CD4-positive, alpha-beta T cell treated with Interleukin-2 at 100 ng/mL for 4 hours (primary cell): ENCODE results near the gene ZSWIM6.

Experiments used
- DNase-seq: peaks from one replicate; pipeline ENCODE4 v3.0.0-alpha.2; 2020; ENCODE audit warnings: low spot score

The ZSWIM6 gene

DNA sequence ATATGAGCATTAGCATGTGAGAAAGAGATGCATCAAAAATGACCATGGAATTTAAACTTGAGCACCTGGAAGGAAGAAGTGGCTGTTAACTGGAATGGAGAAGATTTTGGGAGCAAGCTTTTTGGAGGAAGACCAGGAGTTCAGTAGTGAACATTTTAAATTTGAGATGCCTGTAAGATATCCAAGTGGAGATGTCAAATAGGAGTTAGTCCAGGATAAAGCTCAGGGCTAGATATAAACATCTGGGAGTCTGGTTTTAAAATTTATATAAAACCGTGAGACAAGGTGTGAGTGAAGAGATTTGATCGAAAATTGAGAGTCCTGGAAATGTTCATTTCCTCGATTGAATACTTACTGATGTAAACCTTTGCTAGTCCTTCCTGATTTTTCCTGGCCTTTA, 217.5 kb downstream of the ZSWIM6 start:
- DNase-seq, result no peak

DNA sequence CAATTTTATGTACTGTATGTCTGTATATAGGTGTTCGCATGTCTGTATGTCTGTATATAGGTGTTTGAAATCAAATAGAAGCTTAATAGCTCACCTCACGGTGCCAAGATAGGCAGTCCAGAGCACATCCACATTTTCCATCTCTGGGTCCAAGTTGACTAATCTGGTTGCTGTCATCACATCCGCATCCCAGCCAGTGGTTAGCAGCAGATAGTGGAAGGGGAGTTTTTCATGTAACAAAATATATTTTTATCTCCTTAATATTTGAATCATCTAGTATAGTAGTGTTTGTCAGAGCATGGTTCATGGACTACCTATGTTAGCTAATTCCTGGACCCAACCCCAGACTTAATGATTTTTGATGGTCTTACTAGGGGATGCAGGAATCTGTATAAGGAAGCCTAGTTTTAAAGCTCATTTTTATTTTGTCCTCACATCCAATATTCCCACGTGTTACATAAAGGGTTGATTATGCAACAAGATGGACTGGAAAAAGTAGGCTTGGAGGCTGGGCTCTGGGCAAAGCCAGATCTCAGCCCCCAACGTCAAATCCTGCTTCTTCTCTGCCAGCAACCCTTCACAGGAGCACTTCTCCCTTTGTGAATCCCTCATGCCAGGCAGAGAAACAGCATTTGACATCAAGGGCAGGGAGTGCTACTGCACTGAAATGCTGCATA, 219.7 kb downstream of the ZSWIM6 start:
- DNase-seq, result no peak

DNA sequence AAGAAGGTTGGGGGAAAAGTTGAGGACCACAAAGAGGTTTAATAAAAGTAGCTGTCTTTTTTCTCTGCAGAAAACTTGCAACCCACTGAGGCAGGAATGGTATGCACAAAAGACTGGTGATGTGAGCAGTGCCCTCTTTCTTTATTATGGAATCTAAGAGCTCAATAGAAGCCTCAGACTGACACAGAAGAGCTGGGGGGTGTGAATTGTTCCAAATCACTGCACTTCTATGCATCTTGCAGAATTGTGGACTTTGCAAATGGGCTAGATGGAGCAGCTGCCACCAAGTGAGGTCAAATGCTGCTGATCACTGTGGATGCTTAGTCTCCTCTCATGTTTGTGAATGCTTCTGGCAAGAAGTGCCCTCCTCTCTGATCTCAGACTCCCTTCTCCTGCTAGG, 227.1 kb downstream of the ZSWIM6 start:
- no peak for DNase-seq

DNA sequence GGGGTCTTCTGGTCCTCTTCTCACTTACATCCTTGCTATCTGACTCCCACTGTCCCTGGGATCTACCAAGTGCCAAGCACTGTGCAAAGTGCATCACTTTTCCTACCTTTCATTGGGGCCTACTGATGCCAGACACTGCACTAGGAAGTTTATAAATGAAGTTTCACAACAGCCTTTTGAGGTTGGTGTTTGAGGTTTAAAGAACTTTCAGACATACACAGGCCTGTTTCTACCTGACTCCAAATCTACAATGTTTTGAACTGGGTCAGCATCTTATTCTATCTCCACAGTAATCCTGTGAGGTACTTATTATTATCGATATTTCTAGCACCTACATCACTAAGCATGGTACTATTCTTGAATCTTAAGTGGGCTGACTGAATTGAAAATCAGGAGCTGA, 227.7 kb downstream of the ZSWIM6 start:
- no peak for DNase-seq

DNA sequence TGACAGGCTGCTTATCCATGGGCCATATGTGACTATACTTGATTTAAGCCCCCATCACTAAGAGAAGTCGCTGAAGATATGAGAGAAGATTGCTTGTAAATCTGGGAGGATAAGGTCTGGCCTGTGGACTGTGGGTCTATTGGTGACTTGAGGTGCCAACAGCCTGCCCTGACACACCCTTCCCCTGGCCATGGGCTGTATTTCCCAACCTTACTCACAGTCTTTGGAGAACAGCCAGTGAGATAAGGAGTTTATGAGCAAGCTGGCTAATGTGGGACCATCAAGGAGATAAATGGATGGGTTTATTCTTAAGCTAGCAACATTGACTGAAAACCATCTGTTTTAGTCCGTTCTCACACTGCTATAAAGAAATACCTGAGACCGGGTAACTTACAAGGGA, 231.3 kb downstream of the ZSWIM6 start:
- DNase-seq, result no peak

DNA sequence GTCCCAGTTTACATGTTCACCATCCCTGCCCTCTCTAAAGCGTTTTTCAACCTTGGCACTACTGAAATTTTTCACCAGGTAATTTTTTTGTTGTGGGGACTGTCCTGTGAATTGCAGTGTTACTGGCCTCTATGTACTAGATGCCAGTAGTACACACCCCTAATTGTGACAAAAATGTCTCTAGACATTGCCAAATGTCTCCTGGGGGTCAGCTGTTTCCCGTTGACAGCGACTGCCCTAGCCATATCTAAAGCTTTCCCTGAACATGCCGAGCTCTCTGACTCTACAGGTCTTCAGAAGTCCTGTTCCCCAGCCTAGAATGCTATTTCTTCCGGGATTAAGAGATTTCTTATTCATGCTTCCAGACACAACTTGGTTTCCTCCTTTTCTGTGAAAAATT, 235.3 kb downstream of the ZSWIM6 start:
- DNase-seq, result no peak

DNA sequence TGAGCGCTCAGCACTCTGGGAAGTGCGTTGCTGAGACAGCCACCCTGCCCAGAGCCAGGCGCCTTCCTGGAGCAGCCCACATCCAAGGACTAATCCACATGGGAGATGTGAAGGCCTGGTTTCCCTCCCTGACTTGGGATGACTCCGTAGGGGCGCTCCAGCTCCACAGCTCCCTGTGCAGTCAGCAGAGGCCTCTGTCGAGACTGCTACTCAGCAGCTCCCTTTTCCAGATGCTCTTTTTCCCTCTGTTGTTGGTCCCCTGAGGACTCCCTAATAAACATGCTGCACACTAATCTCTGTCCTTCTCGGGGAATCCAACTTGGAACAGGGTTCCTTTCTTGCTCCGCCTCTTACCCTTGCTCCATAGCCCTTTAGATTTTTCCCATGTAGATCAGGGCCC, 237.3 kb downstream of the ZSWIM6 start:
- no peak for DNase-seq

DNA sequence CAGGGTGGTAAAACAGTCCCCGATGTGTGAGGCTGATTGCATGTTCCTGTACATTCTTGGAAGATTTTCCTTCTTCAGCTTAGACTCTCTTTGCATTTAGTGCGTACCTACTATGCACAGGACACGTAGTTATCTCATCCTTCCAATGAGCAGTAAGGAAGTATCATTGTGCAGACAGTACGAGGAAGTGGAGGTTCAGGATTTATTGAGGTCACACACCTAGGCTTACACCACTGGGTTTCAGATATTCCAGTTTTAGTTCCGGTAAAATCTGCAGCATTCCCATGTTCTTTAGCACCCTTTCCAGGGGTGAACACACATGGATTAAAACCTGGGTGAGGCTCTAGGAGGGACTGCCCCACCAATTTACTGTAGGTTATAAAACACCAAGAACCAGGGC, 238.7 kb downstream of the ZSWIM6 start:
- no peak for DNase-seq

DNA sequence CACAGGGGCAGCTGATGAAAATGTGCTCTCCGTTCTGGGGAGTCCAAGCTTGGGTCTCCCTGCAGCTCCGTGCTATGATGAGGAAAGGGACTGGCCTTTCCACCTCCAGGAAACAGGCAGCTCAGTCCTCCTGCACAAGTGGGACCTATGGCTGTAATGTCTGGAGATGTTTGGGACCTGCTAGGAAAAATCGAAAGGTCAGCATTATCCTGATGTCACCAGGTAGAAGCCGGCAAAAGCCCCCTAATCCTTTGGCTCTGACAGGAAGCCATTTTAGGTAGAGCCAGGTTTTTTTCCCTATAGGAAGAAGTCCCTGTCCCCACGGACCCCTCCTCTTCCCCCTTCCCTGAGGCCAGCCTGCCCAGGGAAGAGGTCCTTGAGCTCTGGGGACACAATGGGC, 240.9 kb downstream of the ZSWIM6 start:
- DNase-seq, result no peak

DNA sequence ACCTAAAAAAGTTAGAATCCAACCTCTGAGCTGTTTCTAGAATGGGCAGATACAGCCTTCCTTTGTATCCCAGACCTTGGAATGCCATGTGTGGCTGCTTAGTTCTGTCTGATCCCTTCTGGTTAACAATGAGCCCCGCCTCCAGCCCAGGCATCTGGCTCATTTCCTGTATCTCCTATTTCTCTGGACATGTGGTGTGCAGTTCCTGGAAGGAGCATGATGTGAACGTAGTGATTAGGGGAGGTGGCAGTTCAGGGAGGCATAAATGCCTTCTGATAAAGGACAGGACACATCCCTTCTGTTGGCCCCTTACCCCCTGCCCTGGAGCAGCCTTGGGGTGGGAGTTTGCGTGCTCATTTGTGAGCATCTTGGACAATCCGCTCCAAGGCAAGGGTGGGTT, 243.0 kb downstream of the ZSWIM6 start:
- DNase-seq, result no peak

DNA sequence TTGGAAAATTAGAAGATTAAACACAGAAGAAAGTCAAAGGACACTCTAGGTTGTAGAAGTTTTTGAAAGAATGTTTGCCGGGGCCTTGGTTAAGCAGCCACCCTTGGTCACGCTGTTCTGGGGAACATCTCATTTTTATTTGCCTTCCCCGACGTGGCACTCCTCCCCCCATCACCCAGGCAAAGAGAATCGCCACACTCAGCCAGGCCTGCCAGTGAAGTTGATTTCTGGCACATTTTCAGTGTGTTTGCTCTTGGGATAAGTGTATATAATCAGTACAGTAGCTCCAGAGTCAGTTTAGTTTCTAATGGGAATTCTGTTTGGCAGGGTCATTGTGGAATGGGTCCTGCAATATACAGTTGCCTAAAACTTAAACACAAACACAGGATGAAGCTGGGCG, 243.5 kb downstream of the ZSWIM6 start:
- DNase-seq, result no peak

DNA sequence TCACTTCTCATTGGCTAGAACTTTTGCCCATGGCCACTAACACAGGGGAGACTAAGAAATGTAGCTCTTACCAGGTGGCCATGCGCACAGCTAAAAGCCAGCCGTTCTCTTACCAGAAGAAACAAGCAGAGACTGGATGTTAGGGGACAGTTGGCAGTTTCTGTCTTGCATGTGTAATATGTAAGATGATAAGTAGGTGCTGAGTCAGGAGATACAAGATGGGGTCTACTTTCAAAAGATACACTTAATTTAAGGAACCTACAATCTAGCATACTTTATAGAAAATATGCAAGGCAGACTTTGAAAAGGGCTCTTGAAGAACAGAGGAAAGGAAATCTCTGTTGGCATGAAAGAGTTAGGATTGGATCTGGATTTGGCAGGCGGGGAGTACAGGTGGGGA, 244.5 kb downstream of the ZSWIM6 start:
- DNase-seq, result no peak

DNA sequence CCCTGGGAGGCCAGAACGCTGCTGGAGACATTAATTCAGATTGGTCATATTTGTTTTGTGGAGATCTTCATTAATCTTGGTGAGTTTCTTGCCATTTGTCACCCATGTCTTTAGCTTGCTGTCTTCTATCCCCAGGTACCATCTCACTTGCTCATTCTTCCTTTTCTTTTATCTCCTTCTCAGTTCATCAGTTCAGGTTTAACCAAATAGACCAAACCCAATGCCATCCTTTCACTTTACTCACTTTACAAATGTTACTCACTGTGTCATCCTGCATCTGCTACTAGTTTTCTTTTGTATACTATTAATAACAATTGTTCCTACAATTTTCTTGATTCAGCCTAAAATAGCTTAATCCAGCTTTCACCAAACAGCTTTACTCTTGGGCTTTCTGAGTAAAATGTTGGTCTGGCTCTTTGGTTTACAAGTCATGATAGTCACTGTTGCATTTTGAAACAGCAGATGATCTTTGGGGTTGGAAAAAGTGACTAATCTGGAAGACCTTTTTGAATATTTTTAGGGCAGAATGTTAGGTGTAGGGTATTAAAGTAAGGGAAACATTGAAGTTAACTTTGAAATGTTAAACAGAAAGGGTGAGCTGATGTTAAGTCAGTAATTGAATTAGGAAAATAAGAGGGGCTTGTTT, 246.9 kb downstream of the ZSWIM6 start:
- DNase-seq, result no peak

DNA sequence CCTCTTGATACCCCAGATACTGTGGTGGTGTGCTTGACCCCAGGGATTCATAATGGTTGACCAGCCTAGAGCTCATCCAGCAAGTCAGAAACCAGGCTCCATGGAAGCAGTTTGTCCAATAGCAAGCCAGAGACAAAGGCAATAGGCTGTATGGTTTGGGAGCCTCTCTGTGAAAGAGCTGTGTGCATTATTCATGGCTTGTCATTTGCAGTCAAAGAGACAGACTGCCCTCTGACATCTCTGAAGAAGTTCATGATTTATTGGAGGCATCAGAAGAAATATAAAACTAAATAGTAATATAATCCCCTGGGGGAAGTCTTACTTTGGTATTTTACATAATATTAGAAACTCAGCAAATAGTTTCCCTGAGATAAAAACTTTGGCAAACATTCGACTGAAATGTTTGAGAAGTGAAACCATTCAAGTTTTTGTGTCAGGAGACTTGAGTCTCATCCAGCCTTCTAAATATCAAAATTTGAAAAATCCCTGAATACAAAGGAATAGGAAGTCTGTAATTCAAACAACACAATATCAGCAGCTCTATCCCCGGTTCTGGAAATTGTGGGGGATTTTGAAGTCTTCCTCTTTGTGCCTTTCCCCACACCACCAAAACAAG, 250.3 kb downstream of the ZSWIM6 start:
- no peak for DNase-seq

DNA sequence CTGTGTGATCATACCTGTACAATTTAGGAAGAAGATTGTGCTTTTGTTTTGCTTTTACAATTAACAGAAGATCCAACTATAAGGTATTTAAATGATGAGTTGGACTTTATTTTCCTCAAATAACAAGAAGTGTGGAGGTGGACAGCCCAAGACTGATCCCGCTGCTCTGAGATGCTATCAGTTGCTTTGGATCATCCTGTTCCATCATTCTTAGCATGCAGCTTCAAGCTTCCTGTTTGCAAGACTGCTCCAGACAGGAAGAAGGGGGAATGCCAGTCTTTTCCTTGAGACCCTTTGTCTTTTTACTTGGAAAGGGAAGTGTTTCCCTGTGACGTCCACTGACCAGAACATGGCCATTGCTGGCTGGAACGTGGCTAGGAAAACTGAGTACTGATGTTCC, 250.8 kb downstream of the ZSWIM6 start:
- DNase-seq, result no peak

DNA sequence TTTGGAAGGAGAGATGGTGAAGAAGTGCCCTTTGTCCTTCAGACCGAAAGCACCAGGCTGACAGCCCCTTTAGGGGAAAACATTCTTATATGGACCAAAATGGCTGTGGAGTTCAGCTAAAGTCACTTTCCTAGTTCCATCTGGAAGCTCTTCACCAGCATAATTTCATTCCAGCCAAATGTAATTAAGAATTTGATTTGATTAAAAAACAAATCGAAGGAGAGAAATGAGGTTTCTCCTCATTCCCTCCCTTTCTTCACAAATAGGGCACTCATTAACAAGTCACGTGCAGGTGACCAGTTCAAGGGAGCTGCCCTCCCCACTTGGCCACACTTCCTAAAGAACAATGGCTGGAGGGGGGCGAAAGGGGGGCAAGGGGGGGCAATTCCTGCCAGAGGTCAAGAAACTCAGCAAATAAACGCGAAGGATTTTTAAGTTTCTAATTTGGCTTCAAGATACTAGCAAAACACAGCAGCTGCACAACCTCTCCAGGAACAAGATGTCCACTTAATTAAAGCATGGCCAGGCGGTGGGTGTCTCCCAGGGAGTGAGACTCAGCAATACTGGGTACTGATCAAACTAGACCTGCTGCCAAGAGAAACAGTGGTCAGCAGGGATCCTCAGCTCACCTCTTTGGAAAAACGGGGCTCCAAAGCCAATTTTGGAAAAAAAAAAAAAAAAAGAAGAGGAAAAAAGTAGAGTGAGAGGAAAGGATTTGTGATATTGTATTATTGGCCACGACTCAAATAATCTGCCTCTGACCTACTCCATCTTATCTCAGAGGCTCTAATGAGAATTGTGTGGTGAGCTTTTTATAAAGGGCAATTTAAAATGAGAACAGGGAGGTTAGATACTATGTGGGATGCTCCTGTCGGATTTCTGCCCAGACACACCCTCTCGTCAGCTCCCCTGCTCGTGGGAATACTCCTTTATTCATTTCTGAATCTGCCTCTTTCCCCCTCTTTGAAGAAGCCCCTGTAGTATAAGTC, 254.3 kb downstream of the ZSWIM6 start:
- DNase-seq, result no peak

DNA sequence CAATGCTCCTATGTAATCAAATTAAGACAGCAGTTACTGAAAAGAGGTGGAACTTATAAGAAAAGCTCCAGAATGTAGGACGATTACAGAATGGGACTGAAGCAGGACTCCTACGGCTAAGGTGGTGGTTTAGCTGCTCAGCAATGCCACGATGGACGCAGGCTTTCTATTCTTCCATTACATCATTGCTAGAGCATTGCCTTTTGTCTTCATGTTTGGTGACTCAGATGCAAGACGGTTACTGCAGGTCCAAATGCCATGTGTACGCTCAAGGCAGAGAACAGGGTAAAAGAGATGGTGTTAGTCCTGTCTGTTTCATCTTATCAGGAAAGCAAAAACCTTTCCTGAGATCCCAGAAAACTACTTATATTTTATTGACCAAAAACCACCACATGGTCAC, 255.1 kb downstream of the ZSWIM6 start:
- no peak for DNase-seq

DNA sequence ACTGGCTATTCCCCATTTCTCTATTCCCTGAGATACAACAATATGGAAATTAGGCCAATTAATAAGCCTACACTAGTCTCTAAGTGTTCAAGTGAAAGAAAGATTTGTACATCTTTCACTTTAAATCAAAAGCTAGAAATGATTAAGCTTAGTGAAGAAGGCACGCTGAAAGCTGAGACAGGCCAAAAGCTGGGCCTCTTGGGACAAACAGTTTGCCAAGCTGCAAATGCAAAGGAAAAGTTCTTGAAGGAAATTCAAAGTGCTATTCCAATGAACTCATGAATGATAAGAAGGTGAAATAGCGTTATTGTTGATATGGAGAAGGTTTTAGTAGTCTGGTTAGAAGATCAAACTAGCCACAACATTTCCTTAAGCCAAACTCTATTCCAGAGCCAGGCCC, 256.2 kb downstream of the ZSWIM6 start:
- no peak for DNase-seq

DNA sequence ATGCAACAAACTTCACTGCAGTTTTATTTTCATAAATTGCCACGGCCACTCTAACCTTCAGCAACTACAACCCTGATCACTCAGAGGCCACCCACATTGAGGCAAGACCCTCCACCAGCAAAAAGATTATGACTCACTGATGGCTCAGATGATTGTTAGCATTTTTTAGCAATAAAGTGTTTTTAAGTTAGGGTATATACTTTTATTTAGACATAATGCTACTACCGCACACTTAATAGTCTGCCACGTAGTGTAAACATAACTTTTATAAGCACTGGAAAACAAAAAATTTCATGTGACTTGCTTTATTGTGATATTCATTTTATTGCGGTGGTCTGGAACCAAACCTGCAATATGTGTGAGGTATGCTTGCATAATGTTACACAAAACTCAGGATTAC, 257.9 kb downstream of the ZSWIM6 start:
- DNase-seq, result no peak

DNA sequence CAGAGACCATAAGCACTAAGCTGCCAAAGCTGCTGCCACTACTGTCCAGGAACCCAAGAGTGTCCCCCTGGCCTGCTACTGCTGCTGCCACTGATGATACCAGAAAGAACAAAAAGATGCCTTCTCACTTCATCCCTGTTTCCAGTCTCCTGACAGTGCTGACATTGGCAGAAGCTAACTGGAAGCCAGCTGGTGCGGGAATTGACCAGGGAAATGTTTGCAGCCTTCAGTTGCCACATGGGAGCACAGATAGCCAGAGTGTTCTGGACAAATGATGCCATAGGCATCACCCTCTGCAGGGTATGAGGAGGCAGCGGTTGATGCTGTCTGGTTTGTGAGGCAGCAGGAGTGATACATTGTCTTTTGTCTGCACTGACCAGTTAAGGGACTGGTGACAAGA, 258.4 kb downstream of the ZSWIM6 start:
- no peak for DNase-seq

DNA sequence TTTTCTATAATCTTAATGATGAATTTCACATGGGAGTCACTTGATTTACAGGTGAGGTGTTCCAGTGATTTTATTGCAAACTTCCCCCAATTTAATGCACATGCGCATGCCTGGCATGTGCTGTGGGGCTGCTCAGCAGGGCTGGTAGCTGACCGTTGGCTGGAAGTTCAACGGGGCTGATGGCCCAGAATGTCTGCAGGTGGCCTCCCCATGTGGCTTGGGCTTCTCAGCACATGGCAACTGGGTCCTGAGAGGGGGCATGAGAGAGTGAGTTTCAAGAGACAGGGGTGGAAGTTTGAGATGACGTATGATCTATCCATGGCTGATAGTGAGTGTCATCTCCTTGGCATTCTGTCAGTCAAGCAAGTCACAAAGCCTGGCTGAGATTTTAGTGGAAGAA, 259.8 kb downstream of the ZSWIM6 start:
- DNase-seq, result no peak

DNA sequence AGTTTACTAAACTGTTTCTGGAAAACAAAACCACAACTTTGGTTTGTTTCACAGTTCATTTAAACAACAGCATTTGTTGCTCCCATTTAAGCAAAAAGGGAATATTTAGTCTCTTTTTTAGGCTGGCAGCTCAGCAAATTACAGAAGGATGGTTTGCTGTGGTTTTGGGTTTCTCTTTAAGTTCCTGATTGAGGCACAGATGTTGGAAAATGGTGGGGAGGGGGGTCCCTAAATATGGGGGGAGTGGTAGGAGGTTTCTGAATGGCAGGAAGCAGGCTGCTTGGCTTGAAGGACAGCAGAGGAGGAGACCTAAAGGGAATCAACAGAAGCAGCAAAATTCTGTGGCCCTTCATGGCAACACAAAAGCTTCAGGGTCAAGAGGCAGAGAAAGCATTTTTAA, 263.4 kb downstream of the ZSWIM6 start:
- DNase-seq, result no peak
